ENCODE data around the gene DNAJB2.

DNAJB2 gene

DNA sequence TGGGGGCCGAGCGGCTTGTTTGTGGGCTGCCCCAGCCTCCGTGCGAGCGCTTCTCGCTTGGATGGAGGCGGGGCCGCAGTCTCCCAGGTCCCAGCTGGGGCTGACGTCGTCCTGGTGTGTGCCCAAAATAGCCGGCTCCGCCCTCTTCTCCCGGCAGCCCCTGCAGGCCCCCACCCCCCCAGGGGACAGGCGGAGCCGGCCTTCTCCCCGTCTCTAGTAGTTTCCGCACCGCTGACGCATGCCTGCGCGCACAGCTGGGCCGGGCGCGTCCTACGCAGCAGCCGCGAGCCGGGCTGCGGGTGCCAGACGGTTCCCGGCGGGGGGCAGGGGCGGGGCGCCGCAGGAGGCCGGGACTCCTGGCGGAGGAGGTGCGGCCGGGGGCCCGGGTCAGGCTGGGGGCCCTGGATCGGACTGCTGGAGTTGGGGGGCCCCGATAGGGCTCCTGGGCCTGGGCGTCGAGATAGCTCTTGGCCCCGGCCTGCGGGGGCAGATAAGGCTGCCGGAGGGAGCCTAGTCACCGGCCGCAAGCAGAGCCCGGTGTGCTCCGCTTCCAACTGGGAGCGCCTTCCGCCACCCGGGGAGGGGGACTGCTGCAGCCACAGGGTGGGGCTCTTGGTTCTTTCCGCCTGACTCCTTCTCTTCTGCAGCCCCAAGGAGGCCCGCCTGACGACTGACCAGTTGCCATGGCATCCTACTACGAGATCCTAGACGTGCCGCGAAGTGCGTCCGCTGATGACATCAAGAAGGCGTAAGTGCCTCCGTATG lies at the start of gene DNAJB2:
DNAJB2 (plus strand) TSS at position 216 of the 765 bp plus-strand sequence; CDS start at position 684, 468 bp downstream.
- DNase-seq (ENCODE audit: low read depth in 2 of 2): peak; percentile 95 to 96

DNA sequence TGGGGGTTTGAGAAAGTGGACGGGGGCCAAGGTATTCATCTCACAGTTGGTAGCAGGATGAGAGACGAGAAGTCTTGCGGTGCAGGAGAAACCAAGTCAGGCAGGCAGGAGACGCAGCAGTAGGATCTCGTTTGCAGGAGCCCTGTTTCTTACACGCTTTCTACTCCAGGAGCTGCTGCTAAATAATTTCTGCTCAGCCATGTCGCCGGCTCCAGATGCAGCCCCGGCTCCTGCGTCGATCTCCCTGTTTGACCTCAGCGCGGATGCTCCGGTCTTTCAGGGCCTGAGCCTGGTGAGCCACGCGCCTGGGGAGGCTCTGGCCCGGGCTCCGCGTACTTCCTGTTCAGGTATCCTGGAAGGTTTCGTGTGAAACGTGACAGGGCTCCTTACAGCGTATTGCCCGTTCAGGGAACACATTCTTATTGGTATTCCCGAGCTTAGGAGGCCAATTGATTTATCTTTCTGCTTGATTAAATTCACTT lies 49.1 kb upstream of the DNAJB2 start:
- no peak for DNase-seq (ENCODE audit: low read depth in 2 of 2)

DNA sequence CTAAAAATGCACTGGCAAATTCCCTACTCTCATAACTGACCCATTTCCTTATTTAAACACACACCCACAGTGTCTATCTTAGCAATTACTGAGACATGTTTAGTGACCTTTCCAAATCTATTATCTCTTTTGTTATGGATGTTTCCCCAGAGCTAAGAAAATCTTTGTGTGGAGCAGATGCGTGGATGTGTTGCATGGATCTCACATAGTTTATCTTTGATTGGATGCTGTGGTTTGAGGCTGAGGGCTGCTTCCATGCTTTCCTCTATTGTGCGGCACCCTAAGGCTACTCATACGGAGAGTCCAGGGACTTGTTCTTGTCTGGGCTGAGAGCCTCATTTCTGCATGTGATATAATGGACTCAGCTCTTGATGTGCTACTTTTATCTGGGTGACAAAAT lies 44.8 kb upstream of the DNAJB2 start:
- no peak for DNase-seq (ENCODE audit: low read depth in 2 of 2)

DNA sequence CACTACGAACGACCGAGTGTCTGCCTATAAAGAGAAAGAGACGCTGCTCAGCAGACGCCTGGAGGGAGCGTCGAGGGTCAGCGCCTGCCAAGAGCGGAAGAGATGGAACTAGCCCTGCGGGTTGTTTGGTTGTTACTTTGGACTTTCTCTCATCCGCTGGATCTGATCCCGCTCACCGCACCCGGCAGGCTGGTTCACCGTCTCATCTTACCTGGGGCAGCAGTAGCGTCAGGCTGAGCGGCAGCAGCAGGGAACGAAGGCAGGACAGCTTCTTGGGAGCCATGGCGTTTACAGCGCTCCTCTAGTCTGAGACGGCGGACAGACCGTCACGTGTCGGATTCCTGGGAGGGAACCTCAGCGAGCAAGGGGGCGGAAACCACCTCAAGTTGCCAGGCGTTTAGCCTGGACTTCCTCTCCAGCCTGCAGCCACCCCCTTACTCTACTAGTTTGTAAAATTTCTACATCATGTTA lies 35.8 kb upstream of the DNAJB2 start:
- DNase-seq (ENCODE audit: low read depth in 2 of 2): no peak

DNA sequence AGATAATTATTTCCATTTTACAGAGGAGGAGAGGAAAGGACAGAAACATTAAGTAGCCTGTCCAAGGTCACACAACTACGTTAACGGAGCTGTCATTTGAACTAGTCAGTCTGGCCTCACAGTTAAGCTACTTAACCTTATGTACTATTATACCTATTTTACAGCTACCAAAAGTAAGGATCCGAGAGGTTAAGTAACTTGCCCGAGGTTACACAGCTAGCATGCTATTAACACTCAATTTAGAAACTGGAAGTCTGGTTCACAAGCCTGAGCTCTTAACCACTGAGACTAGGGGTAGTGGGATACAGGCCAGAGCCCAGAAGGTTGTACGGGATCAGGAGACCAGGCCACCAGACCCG lies 34.4 kb upstream of the DNAJB2 start:
- no peak for DNase-seq (ENCODE audit: low read depth in 2 of 2)

DNA sequence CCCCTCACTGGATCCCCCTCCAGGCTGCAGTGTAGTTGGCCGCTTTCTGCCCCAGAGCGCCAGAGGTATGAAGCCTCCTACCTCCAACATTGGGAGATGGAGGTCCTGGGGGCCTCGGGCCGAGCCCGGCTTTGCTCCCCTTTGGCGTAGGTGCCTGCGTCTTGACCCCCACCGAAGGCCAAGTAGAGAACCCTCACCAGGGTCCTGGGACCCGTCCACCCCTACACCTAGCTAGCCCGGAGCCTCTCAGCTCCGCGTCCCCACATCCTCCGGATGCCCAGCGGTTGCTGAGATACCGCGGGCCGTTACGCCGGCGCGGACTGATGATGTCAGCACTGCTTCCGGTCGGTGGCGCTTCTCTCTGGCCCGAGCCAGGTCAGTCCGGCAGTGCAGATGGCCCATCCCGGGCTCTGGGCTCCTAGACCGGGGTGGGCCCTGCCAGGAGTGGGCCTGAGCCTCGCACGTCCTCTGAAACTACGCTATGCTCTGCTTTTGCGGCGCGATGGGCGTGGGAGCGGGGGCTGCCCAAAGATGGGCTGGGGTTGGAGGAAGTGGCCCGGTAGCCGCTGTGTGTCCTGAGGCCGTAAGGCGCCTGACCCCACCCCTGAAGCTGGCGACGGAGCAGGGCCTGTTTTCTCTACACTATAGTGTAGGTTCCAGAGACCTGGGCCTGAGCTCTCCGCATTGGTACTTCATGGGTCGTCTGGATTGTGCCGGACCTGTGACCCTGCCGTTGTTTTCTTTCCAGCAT lies 33.8 kb upstream of the DNAJB2 start, which contains the start of the genes GLB1L and STK16:
GLB1L (minus strand) TSS at position 297 of the 751 bp plus-strand sequence. CDS start 1,871 bp downstream, outside the sequence.
STK16 (plus strand) TSS at position 332 of the 751 bp plus-strand sequence. CDS start 521 bp downstream, outside the sequence.
- peak; percentile 69 to 76 for DNase-seq (ENCODE audit: low read depth in 2 of 2)

DNA sequence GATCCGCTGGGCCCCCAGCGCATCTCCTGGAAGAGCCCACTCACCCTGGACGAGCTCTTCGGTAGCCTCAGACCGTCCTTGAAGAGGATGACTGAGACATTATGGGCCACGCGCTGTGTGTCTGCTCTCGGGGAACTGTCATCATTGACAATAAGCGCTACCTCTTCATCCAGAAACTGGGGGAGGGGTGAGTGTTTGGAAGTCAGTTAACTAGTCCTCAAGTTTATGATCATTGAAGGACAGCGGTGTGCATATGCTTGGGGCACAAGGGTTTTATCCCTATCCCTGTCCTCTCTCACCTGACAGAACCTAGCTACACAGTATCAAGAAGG lies 33.3 kb upstream of the DNAJB2 start:
- DNase-seq (ENCODE audit: low read depth in 2 of 2): no peak

DNA sequence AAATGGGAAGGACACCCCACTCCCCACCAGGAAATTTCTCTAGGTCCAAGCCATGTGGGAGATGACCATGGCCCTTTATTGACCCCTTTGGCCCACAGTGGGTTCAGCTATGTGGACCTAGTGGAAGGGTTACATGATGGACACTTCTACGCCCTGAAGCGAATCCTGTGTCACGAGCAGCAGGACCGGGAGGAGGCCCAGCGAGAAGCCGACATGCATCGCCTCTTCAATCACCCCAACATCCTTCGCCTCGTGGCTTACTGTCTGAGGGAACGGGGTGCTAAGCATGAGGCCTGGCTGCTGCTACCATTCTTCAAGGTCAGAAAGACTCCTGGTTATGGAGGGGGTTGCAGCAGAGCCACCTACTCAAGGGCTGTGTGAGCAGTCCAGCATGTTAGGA lies 32.6 kb upstream of the DNAJB2 start:
- no peak for DNase-seq (ENCODE audit: low read depth in 2 of 2)

DNA sequence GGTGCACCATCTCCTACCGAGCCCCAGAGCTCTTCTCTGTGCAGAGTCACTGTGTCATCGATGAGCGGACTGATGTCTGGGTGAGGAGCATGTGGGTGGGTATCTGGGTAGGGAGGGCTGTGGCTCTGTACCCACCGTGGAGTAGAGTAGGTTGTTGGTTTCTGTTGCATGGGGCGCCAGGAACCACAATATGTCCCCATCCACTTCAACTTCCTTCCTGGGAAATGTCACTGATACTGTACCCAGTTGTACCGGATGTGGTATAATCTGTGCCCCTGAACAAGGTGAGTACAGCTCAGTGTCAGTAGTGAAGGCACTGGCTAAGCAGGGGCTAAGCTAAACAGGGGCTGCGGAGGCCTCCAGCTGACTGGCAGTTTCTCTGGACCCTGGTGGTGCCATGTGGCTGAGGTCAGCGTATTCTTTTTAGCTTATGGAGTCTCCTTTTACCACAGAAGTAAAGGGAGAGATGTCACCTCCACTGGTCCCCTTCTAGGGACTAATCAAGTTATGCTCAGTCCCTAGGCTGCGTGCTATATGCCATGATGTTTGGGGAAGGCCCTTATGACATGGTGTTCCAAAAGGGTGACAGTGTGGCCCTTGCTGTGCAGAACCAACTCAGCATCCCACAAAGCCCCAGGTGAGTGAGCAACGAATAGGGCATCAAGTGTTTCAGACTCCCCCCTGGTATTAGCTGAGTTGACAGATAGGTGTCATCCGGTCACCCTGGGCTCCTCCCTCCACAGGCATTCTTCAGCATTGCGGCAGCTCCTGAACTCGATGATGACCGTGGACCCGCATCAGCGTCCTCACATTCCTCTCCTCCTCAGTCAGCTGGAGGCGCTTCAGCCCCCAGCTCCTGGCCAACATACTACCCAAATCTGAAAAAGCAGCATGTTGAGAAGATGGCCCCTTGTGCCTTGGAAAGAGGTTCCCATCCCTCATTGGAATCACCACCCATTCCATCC lies 31.2 kb upstream of the DNAJB2 start:
- no peak for DNase-seq (ENCODE audit: low read depth in 2 of 2)

DNA sequence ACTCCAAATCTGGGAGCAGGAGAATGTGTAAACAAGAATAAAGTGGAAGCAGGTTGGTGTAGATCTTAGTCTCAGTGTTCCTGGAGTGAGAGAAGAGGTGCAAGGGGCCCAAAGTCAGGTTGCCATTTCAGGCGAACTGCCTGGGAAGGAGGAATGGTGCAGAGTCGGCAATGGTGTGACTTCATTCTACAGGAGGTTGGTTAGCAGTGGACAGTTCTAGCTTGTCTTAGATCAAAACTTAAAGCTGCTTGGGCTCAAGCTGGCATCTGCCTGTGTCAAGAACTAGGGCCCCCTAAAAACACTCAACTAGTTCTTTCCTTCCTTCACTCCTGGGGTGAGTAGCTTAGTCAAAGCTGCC lies 30.3 kb upstream of the DNAJB2 start:
- no peak for DNase-seq (ENCODE audit: low read depth in 2 of 2)

DNA sequence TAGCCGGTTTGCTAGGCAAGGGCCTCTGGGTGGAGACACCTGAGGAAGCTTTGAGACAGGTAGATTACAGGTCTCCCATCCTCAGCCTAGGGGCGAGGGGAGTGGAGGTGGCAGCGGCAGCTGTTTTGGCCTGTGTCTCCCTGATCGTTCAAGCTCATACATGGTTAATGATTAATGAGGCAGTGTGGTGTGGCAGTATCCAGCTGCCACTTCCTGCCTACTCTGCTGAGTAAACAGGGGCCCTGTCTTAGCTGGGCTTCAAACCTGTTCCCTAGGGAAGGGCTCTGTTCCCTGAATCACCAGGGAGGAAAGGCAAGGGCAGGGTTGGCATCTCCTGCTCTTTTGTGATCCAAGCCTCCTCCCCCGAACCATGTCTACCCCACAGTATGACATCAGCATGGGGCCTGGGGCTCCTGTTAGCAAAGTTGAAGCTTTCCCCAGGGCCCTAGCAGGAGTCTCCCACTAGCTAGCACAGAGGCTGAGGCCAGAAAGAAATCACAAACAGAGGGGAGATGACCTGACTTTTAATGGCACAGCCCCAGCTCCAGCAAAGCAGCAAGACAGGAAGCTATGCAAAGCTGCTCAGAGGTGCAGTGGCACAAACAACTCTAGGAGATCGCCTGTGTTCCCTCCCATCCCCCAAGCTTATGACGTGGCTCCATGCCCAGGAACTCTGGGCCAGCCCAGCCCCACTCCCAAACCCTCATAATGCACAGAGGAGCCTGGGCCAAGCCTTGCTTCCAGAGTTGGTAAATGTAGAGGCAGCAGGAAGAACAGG lies 29.8 kb upstream of the DNAJB2 start:
- no peak for DNase-seq (ENCODE audit: low read depth in 2 of 2)

DNA sequence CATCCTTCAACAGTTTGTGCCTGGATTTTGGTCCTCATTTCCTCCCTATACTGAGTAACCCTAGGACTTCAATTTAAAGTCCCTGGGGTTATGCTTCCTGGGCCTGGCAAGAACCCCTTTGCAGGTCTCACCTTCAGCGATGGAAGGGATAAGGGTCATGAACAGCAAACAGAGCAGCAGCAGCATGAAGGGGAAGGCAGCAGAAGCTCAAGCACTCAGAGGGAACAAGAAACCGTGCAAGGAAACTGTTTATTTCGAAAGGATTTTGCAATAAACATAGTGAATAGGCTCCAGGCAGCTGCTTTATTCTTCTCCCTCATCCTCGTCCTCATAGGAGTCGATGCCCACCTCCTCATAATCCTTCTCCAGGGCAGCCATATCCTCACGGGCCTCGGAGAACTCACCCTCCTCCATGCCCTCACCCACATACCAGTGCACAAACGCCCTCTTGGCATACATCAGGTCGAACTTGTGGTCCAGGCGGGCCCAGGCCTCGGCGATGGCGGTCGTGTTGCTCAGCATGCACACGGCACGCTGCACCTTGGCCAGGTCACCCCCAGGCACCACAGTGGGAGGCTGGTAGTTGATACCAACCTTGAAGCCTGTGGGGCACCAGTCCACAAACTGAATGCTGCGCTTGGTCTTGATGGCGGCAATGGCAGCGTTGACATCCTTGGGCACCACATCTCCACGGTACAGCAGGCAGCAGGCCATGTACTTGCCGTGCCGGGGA lies 29.0 kb upstream of the DNAJB2 start:
- no peak for DNase-seq (ENCODE audit: low read depth in 2 of 2)

DNA sequence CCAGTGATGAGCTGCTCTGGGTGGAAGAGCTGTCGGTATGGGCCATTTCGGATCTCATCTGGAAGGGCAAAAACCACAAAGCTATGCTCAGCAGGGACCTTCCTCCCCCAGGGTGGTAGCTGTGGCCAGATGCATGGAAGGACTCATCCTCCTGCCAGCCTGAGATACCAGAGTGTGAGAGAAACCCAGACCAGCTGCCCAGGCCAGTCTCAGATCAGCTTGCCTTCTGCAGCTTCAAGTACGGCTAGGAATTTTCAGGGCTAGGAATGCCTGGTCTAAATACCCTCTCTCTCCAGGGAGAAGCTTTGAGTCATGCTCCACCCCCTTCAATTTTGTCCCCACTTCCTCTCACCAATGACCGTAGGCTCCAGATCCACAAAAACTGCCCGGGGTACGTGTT lies 27.5 kb upstream of the DNAJB2 start:
- no peak for DNase-seq (ENCODE audit: low read depth in 2 of 2)

DNA sequence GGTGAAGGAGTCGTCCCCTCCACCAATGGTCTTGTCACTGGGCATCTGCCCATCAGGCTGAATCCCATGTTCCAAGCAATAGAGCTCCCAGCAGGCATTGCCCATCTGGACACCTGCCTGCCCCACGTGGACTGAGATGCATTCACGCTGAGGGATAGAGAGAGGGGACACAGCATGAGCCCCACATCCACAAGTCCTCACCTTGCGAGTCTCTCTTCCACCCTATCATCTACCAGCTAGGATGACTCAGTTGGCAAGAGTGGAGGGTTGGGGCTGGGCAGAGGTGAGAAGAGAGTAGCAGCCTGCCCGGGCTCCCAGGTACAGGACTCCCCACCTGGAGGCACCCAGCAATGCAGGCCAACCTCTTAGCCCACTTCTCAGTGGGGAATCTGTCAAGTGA lies 27.1 kb upstream of the DNAJB2 start:
- no peak for DNase-seq (ENCODE audit: low read depth in 2 of 2)

DNA sequence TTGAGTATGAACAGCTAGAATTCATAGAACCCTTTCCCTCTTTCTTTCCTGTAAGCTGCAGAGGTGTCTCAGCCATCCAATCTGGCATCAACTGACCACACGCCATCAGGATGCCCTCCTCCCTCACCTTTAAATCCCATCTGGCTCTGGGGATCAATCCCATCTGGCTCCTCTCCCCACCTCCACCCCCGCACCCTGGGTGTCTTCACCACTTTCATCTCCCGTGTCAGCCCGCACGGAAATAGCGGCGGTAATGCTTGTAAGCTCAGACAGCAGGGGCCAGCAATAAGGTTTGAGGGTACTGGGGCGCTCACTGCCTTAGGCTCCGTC lies 26.6 kb upstream of the DNAJB2 start:
- DNase-seq (ENCODE audit: low read depth in 2 of 2): no peak

DNA sequence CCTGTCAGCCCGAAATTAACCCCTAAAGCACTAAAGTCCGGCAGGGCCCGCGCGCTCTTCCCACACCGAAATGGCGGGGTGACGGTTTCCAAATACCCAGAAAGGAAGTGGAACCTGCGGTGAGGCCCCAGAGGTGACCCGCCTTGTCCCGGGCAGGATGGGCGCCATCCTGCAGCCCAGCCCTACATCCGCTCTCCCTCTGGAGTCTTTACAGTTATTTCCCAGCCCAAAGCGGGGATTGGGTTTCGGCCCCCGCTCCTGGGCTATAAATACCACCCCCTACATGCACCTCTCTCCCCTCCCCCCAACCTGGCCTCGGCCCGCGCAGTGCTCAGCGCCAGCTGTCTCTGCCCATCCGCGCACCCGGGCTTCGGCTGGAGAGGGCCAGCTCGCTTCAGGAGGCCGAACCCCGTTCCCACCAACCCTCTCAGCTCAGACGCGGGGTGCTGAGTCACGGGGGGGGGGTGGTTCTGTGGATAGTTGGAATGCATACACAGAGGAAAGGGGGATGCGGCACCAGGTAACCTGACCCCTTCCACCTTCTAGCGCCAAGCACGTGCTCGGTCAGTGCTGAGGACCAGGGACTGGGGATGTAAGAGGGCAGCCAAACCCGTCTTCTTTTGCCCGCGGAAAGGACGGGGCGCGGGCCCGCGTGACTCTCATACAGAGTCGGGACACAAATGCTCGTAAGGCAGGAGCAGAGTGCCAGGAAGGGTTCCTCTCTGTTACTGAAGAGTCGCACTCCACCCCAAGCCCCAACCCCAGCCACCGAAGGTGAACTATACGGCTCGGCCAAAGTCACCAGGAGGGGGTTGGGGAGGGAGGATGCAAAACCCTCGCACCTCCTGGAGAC lies 26.0 kb upstream of the DNAJB2 start, which contains the start of gene TUBA4B:
TUBA4B (plus strand) TSS at position 344 of the 853 bp plus-strand sequence; CDS start at position 509, 165 bp downstream.
- DNase-seq (ENCODE audit: low read depth in 2 of 2): no peak

DNA sequence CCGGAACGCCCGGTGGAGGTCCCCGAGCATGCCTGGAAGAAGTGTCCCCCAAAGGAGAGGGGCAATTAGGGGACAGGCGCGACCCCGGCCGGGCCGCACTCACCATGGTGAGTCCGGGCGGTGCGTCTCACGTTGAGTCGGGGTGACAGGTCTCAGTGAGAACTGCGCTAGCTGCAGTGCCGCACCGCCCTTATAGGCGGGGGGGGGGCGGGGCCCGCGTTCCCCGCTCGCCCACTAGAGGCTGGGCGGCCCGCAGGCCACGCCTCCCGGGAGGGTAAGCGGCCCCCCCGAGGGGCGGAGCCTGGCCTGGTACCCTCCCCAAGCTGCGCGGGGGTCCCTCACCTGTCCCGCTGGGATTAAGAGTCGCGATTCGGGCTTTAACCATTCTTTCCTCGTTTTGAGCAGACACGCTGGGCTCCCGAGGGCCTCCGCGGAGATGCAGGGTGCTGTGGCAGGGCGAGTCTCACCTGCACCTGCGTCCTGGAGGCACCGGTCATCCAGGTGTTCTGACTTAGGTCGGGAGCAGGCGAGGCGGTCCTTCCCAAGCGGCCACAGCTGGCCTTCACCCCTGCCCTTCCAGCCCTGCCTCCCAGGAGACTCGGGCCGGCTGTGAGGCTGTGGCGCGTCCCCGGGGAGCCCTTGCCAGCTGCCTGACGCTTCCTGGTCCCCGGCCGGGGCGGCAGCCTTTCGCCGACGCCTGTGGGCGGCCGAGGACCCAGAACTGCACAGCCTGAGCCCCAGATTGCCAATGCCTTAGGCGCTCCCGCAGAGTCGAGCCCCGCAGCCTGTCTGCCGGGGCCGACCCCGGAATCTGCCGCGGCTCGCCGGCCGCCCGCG lies 25.2 kb upstream of the DNAJB2 start, which contains the start of gene TUBA4A:
TUBA4A (minus strand) TSS at position 166 of the 837 bp plus-strand sequence; CDS start at position 106, 60 bp downstream.
- DNase-seq (ENCODE audit: low read depth in 2 of 2): peak; percentile 84 to 87

DNA sequence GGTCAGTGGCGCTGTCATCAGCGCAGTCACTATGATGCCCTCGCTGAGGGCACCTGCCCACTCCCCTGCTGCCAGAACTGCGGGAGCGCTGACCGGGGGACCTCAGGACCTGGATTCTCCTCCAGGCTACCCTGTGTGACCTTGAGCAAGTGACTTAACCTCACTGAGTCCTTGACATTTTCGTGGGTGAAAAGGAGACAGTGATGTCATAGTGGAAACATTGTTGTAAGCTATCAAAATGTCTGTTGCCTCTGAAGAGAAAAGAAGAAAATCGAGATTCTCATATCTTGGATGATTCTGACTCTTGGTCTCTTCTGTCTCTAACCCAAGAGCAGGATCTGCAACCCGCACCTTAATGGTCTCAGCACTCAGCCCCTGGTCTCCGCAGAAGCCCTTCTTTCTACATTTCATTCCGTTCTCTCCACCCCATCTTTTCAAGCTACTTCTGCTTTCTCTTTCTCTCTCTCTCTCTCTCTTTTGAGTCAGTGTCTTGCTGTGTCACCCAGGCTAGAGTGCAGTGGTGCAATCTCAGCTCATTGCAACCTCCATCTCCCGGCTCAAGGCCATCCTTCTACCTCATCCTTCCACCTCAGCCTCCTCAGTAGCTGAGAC lies 24.5 kb upstream of the DNAJB2 start:
- no peak for DNase-seq (ENCODE audit: low read depth in 2 of 2)

Measured in stimulated activated CD4-positive, alpha-beta T cell treated with anti-CD3 and anti-CD28 coated beads, Interleukin-1b, Interleukin-23, amount 100 ng/mL, for 1 hour (primary cell).